OCI-LY3 (cell line): Measurements from ENCODE around the gene FGB.

ENCODE experiments used
- H2AFZ ChIP-seq: fragments of 200-600, 300-600 bp; shearing (Covaris generic); 2 replicates; pipeline ENCODE4 v1.6.0; 2014; ENCODE audit warnings: antibody characterized with exemption, low read depth, low read length
- H3K27ac ChIP-seq: fragments of 200-600, 300-600 bp; sonication (generic); 2 replicates; pipeline ENCODE4 v1.5.1; 2014; ENCODE audit warnings: mild to moderate bottlenecking, low read length, moderate library complexity, mixed read lengths
- H3K27me3 ChIP-seq: fragments of 200-600, 300-600 bp; sonication (generic); 2 replicates; pipeline ENCODE4 v1.6.1; 2014; ENCODE audit warnings: low read depth, low read length, mixed read lengths
- H3K36me3 ChIP-seq: fragments of 200-600, 300-600 bp; sonication (generic); replicated peaks from 2 replicates; pipeline ENCODE3; 2014; ENCODE audit warnings: low read depth, low read length, mixed read lengths
- H3K4me1 ChIP-seq: fragments of 300-600, 200-600 bp; sonication (generic); 2 replicates; pipeline ENCODE4 v1.6.1; 2014; ENCODE audit warnings: low read length, mixed read lengths
- H3K4me2 ChIP-seq: fragments of 200-600, 300-600 bp; sonication (generic); 2 replicates; pipeline ENCODE4 v1.6.1; 2014; ENCODE audit warnings: low read length, mixed read lengths
- H3K4me3 ChIP-seq: fragments of 300-600, 200-600 bp; sonication (generic); 2 replicates; pipeline ENCODE4 v1.5.1; 2014; ENCODE audit warnings: antibody characterized with exemption, mild to moderate bottlenecking, low read length, moderate library complexity
- H3K79me2 ChIP-seq: fragments of 300-600, 200-600 bp; shearing (Covaris generic); 2 replicates; pipeline ENCODE4 v1.6.1; 2014; ENCODE audit warnings: mild to moderate bottlenecking, low read length, mixed read lengths
- H3K9ac ChIP-seq: fragments of 300-600, 200-600 bp; shearing (Covaris generic); 2 replicates; pipeline ENCODE4 v1.6.0; 2014; ENCODE audit warnings: mild to moderate bottlenecking, low read length, moderate library complexity
- H3K9me3 ChIP-seq: fragments of 200-600, 300-600 bp; shearing (Covaris generic); 2 replicates; pipeline ENCODE4 v1.6.1; 2014; ENCODE audit warnings: low read length, mixed read lengths; ENCODE audit not compliant: insufficient read depth
- H4K20me1 ChIP-seq: fragments of 200-600, 300-600 bp; sonication (generic); 2 replicates; pipeline ENCODE4 v1.6.1; 2016; ENCODE audit warnings: low read length, mixed read lengths; ENCODE audit not compliant: insufficient read depth
- EZH2phosphoT487 ChIP-seq: fragments of 200-600 bp; shearing (Covaris generic); IDR thresholded peaks from 2 replicates; pipeline ENCODE4 v1.6.1; 2018; ENCODE audit warnings: antibody characterized with exemption, mixed run types, low read depth
- TF ChIP-seq, protein P1 (sequence below): fragments of 200-600, 300-600 bp; sonication (generic); IDR thresholded peaks from 2 replicates; pipeline ENCODE4 v1.5.1; 2014; ENCODE audit warnings: antibody characterized with exemption, low read length, low read depth

The FGB gene

DNA sequence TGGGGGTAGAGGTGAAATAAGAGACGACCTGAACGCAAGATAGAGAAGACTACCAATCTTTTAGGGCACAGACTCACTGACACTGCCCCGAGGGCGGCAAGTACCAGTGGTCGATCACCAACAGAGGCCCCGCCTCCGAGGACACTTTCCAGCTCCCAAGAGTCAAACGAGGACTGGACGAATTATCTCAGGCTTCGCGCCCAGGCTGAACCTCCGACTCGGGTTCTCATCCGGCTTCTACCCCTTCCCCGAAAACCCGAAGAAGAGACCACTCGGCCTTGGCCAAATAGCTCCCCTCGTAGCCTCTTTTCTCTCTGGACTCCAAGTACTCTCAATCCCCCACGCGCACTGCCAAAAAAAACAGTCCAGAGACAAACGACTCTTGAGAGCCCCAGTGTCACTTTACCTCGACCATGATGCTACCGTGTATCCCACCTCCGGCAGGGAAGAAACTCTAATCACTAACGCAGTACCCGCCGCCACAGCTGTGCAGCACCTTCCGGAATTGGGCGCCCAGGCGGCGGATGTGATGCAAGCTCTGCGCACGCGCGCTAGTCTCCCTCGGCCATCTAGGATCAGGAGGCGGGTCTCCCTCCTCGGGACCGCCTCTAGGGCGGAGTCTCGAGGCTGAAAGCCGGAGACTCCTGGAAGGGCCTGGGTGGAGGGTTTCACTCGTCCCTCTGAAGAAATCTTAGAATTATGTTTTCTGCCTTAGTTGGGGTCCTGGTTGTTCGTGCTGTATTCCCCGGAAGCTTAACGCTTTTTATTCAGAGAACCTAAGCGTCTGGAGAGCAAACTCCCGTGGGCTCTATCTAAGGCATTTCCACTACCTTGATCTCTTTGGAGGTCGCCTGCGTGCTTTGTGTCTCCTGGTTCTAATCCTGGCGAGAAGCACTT lies 12.7 kb upstream of the FGB start, which contains the start of gene PLRG1:
Gene PLRG1 (minus strand): TSS at position 507 of the 897 bp plus-strand sequence. CDS start 92 bp downstream, at position 415.
- Histone ChIP-seq H3K4me2 (peak within 1 kb of the TSS; percentile 96), H3K27me3 (no peaks in the 10 kb centered on the region), H3K36me3 (peaks cover 24% of the 10 kb centered on the region), H3K27ac (peak within 1 kb of the TSS; percentile 23; the same call in 1 of the 2 replicates), H4K20me1 (peaks cover 11% of the 10 kb centered on the region), H2AFZ (peak within 1 kb of the TSS; percentile 92), H3K79me2 (peaks cover 28% of the 10 kb centered on the region), H3K4me1 (peaks cover 29% of the 10 kb centered on the region), H3K9me3 (no peaks in the 10 kb centered on the region), H3K9ac (peak within 1 kb of the TSS; percentile 85), H3K4me3 (peak within 1 kb of the TSS; percentile 86)
- TF ChIP-seq EZH2phosphoT487, result no peak
- TF ChIP-seq, protein P1, sequence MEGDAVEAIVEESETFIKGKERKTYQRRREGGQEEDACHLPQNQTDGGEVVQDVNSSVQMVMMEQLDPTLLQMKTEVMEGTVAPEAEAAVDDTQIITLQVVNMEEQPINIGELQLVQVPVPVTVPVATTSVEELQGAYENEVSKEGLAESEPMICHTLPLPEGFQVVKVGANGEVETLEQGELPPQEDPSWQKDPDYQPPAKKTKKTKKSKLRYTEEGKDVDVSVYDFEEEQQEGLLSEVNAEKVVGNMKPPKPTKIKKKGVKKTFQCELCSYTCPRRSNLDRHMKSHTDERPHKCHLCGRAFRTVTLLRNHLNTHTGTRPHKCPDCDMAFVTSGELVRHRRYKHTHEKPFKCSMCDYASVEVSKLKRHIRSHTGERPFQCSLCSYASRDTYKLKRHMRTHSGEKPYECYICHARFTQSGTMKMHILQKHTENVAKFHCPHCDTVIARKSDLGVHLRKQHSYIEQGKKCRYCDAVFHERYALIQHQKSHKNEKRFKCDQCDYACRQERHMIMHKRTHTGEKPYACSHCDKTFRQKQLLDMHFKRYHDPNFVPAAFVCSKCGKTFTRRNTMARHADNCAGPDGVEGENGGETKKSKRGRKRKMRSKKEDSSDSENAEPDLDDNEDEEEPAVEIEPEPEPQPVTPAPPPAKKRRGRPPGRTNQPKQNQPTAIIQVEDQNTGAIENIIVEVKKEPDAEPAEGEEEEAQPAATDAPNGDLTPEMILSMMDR, result no peak

DNA sequence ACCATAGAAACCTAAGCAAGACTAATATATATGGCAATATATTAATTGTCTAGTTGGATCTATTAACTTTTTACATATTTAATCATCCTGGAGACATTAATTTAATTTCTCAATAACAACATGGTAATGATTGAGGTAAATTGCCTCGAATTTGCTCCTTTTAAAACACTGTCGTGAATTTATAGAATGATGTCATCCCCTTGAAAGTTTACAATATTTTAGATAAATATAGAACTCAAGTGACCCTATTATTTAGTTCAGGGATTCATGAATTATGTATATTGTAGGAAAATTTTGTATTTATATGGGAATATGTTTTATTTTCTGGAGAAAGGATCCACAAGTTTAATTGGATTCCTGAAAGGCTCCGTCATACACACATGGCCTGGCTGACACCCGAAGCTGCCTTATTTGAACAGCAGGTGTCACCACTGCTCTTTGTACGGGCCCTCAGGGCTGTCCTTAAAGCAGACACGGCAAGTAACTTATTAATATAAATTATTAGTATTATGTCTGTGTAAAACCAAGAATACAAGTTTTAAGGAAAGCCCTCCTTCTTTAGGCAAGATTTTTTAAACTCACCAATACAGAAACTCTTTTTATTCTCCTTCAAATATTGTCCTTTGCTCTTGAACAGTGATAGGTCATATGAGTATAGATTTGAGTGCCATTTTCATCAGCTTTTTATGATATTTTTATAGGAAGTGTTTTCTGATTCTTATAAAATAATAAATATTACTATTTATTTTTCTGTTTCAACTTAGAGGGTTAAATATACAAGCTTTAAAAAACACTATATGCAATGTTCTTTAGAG lies 10.7 kb upstream of the FGB start:
- peaks cover 29% of the 10 kb centered on the region for H3K4me1 ChIP-seq
- H4K20me1 ChIP-seq, result peaks cover 11% of the 10 kb centered on the region
- peaks cover 7% of the 10 kb centered on the region for H3K36me3 ChIP-seq
- peaks cover 6% of the 10 kb centered on the region; the same call in 1 of the 2 replicates for H3K9me3 ChIP-seq
- H3K27me3 ChIP-seq, result no peaks in the 10 kb centered on the region
- peak overlapping the region; percentile 41 for H3K4me2 ChIP-seq
- H2AFZ ChIP-seq, result peak overlapping the region; percentile 94
- H3K4me3 ChIP-seq, result no peak overlapping the region
- no peak overlapping the region; the same call in 1 of the 2 replicates for H3K9ac ChIP-seq
- no peak overlapping the region for H3K27ac ChIP-seq
- H3K79me2 ChIP-seq, result peaks cover 28% of the 10 kb centered on the region
- TF ChIP-seq, protein P1, result peak; percentile 96
- no peak for TF ChIP-seq EZH2phosphoT487

GRCh38 chr4:154559141-154559493 lies 3.7 kb upstream of the FGB start:
- no peak overlapping the region; the same call in 1 of the 2 replicates for H3K4me2 ChIP-seq
- no peak overlapping the region for H3K9ac ChIP-seq
- no peak overlapping the region for H3K4me3 ChIP-seq
- no peaks in the 10 kb centered on the region for H3K79me2 ChIP-seq
- H3K9me3 ChIP-seq, result peaks cover 10% of the 10 kb centered on the region; the same call in 1 of the 2 replicates
- H3K27ac ChIP-seq, result no peak overlapping the region
- no peaks in the 10 kb centered on the region for H4K20me1 ChIP-seq
- TF ChIP-seq, protein P1, result no peak
- no peak for TF ChIP-seq EZH2phosphoT487
- peaks cover 4% of the 10 kb centered on the region; the same call in 1 of the 2 replicates for H3K4me1 ChIP-seq
- H3K27me3 ChIP-seq, result no peaks in the 10 kb centered on the region
- no peaks in the 10 kb centered on the region for H3K36me3 ChIP-seq
- peak overlapping the region; percentile 33 for H2AFZ ChIP-seq
